Erythroblast (primary cell): ENCODE results near the gene DLX5.
A peak's percentile ranks its signal among the peaks of the same experiment; 100 is the strongest.

Source experiments
- DNase-seq, 2 experiments: peaks; one replicate each; lab custom pipeline; 2025; lab: John Stamatoyannopoulos, UW
- GATA1 ChIP-seq: IDR thresholded peaks from 2 replicates; pipeline ENCODE4 v1.6.1; 2011; ENCODE audit warnings: low read depth, mild to moderate bottlenecking, control low read depth, low read length, moderate library complexity
- POLR2A ChIP-seq: IDR thresholded peaks from 2 replicates; pipeline ENCODE4 v1.6.1; 2011; ENCODE audit warnings: mild to moderate bottlenecking, low read length

The DLX5 gene

DNA sequence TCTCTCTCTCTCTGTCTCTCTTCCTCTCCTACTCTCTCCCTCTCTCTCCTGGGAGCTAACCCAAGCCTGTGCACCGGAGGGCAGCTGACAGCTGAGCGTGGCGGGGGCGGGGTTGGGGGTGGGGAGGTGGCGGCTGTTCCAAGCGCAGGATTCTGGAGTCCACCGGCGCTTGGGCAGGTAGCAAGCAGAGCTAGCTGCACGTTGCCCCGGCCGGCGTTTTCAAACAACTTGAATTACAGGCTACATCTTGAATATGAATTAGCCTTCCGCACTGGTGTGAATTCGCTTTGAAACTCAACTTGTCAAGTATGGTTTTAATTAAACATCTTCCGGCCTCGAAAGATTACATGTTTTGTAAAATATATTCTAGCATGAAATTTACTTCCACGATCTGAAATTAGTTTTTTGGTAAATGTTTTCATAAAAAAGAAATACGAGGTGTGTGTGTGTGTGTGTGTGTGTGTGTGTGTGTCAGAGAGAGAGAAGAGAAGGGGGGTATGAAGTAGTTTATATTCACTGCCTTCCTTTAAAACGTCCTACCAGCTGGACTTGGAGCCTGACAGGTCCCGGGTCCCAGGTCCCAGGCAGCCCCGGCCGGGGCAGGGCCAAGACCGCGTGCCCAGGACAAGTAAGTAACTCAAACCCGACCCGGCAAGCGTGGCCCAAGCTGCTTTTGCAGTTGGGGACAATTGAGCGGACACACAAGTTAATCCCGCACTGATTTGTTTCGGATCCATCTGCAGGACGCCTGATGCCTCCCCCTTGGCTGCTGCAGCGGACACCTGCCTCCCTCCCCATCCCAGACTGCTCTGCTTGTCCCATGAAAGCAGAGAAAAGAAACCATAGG is 28.3 kb downstream of the DLX5 start:
- no peak for TF ChIP-seq GATA1
- no peak for TF ChIP-seq POLR2A

DNA sequence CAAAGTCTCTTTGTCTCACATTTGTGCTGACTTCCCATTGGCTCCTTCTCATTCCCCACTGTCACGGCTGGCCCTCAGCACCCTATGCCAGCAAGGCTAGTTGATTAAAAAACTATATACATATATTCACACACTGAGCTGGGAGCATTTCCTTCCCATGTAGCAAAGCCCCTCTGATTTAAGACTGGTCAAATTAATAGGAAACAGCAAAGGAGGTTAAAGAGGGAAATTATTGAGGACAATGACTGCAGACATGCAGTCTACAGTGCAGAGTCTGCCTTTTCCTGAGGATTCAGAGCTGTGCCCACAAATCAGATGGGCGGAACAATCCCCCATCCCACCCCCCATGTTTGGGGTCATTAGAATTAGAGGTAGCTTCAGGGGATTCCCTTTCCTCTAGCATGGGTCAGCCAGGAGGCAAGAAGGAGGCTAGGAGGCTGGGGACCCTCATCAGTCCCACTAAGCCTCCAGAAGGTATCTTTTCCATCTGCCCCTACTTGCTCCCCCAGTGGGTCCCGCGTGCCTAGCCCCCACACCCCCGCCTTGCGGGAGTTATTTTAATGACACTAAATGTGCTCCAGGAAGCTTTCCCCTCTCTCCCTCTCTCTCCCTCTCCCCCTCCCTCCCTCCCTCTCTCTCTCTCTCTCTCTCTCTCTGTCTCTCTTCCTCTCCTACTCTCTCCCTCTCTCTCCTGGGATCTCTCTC is 29.1 kb downstream of the DLX5 start:
- no peak for TF ChIP-seq POLR2A
- no peak for TF ChIP-seq GATA1
- DNase-seq: no peak

More for the DNA sequence above, 28.3 kb downstream of the DLX5 start:
- no peak for DNase-seq

GRCh38 chr7:96993980-96994379 is 30.7 kb downstream of the DLX5 start:
- TF ChIP-seq POLR2A: no peak
- no peak for TF ChIP-seq GATA1
- DNase-seq: no peak

DNA sequence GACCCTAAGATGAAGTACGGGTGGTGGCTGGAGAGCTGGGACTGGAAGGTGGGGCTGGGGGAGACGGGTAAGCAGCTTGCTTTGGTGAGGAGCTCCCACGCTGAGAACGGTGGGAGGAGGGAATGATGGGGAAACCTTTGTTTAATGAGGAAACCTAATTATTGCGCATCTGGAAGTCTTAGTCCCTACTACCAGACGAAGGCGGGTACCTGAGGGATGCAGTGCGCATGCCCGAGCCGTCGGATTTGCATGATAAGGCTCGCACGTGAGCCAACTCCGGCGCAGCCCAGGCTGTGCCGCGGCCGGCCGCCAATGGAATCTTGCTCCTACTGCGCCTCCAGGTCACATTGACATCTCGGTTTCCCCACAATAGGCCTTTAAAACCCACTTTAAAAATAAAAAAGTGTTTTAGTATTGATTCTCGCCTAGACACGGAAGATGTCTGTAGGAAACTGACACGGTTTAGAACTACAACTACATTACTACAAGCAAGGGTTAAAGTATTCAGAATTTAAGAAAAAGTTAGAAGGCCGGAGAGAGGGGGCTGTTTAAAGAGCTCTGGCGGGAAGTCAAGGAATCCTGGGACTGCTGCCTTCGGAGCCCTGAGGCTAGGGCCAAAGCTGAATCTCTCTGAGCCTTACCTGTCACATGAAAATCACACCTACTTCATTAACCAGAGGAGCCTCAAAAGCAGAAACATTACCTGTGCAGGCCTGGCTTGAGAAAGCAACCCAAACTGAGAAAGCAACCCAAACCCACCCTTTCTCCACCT is 31.4 kb downstream of the DLX5 start:
- TF ChIP-seq POLR2A: no peak
- DNase-seq: peak; percentile 12

GRCh38 chr7:96992192-96993005 is 32.2 kb downstream of the DLX5 start:
- TF ChIP-seq POLR2A (no peak), GATA1 (no peak)
- no peak for DNase-seq

GRCh38 chr7:96991546-96992191 is 33.0 kb downstream of the DLX5 start:
- no peak for DNase-seq
- TF ChIP-seq GATA1: no peak
- TF ChIP-seq POLR2A: no peak

- no peak for TF ChIP-seq GATA1
- TF ChIP-seq POLR2A: no peak
- no peak for DNase-seq
Measured at GRCh38 chr7:96989859-96990317, 34.7 kb downstream of the DLX5 start.

GRCh38 chr7:96989241-96989858 is 35.3 kb downstream of the DLX5 start:
- DNase-seq: no peak
- TF ChIP-seq GATA1: no peak
- TF ChIP-seq POLR2A: no peak

- TF ChIP-seq GATA1: no peak
- no peak for TF ChIP-seq POLR2A
- DNase-seq: no peak
Measured at GRCh38 chr7:96987719-96988118, 36.9 kb downstream of the DLX5 start.

- DNase-seq: no peak
- TF ChIP-seq POLR2A (no peak), GATA1 (no peak)
Measured at GRCh38 chr7:96986901-96987300, 37.7 kb downstream of the DLX5 start.

DNA sequence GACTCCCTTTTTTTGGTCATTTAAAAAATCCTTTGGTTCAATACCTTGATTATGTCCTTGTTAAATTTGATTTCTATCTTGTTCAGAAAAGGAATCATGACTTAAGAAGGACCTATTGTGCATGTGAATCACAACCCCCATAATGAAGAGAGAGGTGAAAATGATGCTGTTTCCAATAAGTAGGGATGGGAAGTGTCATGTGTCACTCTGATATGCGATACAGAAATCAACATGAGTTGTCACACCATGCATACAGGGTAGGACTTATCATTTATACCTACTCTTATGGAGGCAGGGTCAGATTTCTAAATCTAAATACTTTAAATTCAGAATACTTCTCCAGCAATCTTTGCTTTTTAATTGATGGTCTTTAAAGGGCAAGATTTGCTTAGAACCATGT is 38.6 kb downstream of the DLX5 start:
- no peak for DNase-seq
- TF ChIP-seq GATA1: no peak
- TF ChIP-seq POLR2A: no peak

DNA sequence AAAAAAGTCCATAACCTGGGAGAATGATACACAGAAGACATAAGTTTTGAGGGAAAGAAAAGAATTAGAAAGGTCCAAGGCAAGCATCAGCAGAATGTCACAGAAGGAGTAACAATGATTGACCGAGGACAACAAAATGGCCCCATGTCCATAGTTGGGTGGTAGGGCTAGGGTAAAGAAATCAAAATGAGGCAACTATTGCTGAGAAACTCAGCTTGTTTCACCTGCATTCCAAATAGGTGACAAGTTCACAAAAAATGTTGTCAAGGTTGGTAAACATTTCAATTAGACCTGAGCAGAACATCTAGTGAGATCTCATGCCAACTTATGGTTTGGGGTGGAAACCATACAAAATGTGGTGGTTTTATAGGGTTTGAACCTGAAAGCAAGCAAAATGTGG is 42.0 kb downstream of the DLX5 start:
- no peak for DNase-seq
- no peak for TF ChIP-seq GATA1
- TF ChIP-seq POLR2A: no peak
